ENCODE measurements around the gene C16orf82. TPM values are rescaled to one million over a fixed set of nuclear protein-coding genes. Genes with fewer than 3 reads are reported as not detected.

Gene C16orf82
- polyA plus RNA-seq, 2 donors: not detected

- WGBS, 2 donors: 83 to 84% methylated on average over 6 of the region's 6 CpGs
- Histone ChIP-seq H3K27me3 (ENCODE audit: control insufficient read depth in 1 of 2, insufficient read depth in 2 of 2, low read length in 2 of 2) (no peaks in the 10 kb centered on the region), H3K9me3 (ENCODE audit: control insufficient read depth in 2 of 2, insufficient read depth in 1 of 2, low read depth in 1 of 2, low read length in 1 of 2) (no peaks in the 10 kb centered on the region), H3K36me3 (ENCODE audit: control insufficient read depth in 2 of 2, insufficient read depth in 2 of 2, low read length in 1 of 2) (no peaks in the 10 kb centered on the region), H3K27ac (ENCODE audit: low read depth in 2 of 2, low read length in 1 of 2) (no peak overlapping the region), H3K4me3 (ENCODE audit: low read depth in 1 of 2, low read length in 2 of 2) (no peak overlapping the region), H3K4me1 (ENCODE audit: control insufficient read depth in 2 of 2, insufficient read depth in 2 of 2, low read length in 1 of 2) (no peaks in the 10 kb centered on the region)
These were observed 39.6 kb downstream of the C16orf82 start for GRCh38 chr16:27106305-27106704.

- no peaks in the 10 kb centered on the region for H3K36me3 ChIP-seq (ENCODE audit: control insufficient read depth in 2 of 2, insufficient read depth in 2 of 2, low read length in 1 of 2)
- H3K9me3 ChIP-seq (ENCODE audit: control insufficient read depth in 2 of 2, insufficient read depth in 1 of 2, low read depth in 1 of 2, low read length in 1 of 2): no peaks in the 10 kb centered on the region
- H3K27ac ChIP-seq (ENCODE audit: low read depth in 2 of 2, low read length in 1 of 2): no peak overlapping the region
- no peak overlapping the region for H3K4me3 ChIP-seq (ENCODE audit: low read depth in 1 of 2, low read length in 2 of 2)
- H3K4me1 ChIP-seq (ENCODE audit: control insufficient read depth in 2 of 2, insufficient read depth in 2 of 2, low read length in 1 of 2): no peaks in the 10 kb centered on the region
- H3K27me3 ChIP-seq (ENCODE audit: control insufficient read depth in 1 of 2, insufficient read depth in 2 of 2, low read length in 2 of 2): no peaks in the 10 kb centered on the region
- WGBS, 2 donors: 49 to 54% methylated on average over 7 of the region's 7 CpGs
These were observed 40.5 kb downstream of the C16orf82 start for GRCh38 chr16:27107185-27107592.

- no peak overlapping the region for H3K27ac ChIP-seq (ENCODE audit: low read depth in 2 of 2, low read length in 1 of 2)
- WGBS, 2 donors: 87 to 88% methylated on average over 13 of the region's 13 CpGs
- H3K9me3 ChIP-seq (ENCODE audit: control insufficient read depth in 2 of 2, insufficient read depth in 1 of 2, low read depth in 1 of 2, low read length in 1 of 2): no peaks in the 10 kb centered on the region
- H3K36me3 ChIP-seq (ENCODE audit: control insufficient read depth in 2 of 2, insufficient read depth in 2 of 2, low read length in 1 of 2): no peaks in the 10 kb centered on the region
- H3K4me1 ChIP-seq (ENCODE audit: control insufficient read depth in 2 of 2, insufficient read depth in 2 of 2, low read length in 1 of 2): no peaks in the 10 kb centered on the region
- H3K4me3 ChIP-seq (ENCODE audit: low read depth in 1 of 2, low read length in 2 of 2): no peak overlapping the region
- H3K27me3 ChIP-seq (ENCODE audit: control insufficient read depth in 1 of 2, insufficient read depth in 2 of 2, low read length in 2 of 2): no peaks in the 10 kb centered on the region
These were observed 41.5 kb downstream of the C16orf82 start for GRCh38 chr16:27108051-27108770.

GRCh38 chr16:27108826-27109665 is 42.3 kb downstream of the C16orf82 start:
- Histone ChIP-seq H3K9me3 (ENCODE audit: control insufficient read depth in 2 of 2, insufficient read depth in 1 of 2, low read depth in 1 of 2, low read length in 1 of 2) (no peaks in the 10 kb centered on the region), H3K36me3 (ENCODE audit: control insufficient read depth in 2 of 2, insufficient read depth in 2 of 2, low read length in 1 of 2) (no peaks in the 10 kb centered on the region), H3K4me1 (ENCODE audit: control insufficient read depth in 2 of 2, insufficient read depth in 2 of 2, low read length in 1 of 2) (no peaks in the 10 kb centered on the region), H3K27me3 (ENCODE audit: control insufficient read depth in 1 of 2, insufficient read depth in 2 of 2, low read length in 2 of 2) (no peaks in the 10 kb centered on the region), H3K27ac (ENCODE audit: low read depth in 2 of 2, low read length in 1 of 2) (no peak overlapping the region), H3K4me3 (ENCODE audit: low read depth in 1 of 2, low read length in 2 of 2) (peak overlapping the region in 1 of 2 donors; percentile 37)
- WGBS, 2 donors: 65 to 71% methylated on average over 17 of the region's 17 CpGs

- H3K27me3 ChIP-seq (ENCODE audit: control insufficient read depth in 1 of 2, insufficient read depth in 2 of 2, low read length in 2 of 2): no peaks in the 10 kb centered on the region
- H3K27ac ChIP-seq (ENCODE audit: low read depth in 2 of 2, low read length in 1 of 2): no peak overlapping the region
- WGBS, 2 donors: 4% methylated on average over 47 to 61 of the region's 61 CpGs
- H3K9me3 ChIP-seq (ENCODE audit: control insufficient read depth in 2 of 2, insufficient read depth in 1 of 2, low read depth in 1 of 2, low read length in 1 of 2): no peaks in the 10 kb centered on the region
- no peaks in the 10 kb centered on the region for H3K4me1 ChIP-seq (ENCODE audit: control insufficient read depth in 2 of 2, insufficient read depth in 2 of 2, low read length in 1 of 2)
- H3K4me3 ChIP-seq (ENCODE audit: low read depth in 1 of 2, low read length in 2 of 2): peak overlapping the region in 1 of 2 donors; percentile 37
- no peaks in the 10 kb centered on the region for H3K36me3 ChIP-seq (ENCODE audit: control insufficient read depth in 2 of 2, insufficient read depth in 2 of 2, low read length in 1 of 2)
These were observed 43.2 kb downstream of the C16orf82 start for GRCh38 chr16:27109666-27110523.

- 39 to 42% methylated on average over 7 of the region's 7 CpGs for WGBS, 2 donors
- H3K9me3 ChIP-seq (ENCODE audit: control insufficient read depth in 2 of 2, insufficient read depth in 1 of 2, low read depth in 1 of 2, low read length in 1 of 2): no peaks in the 10 kb centered on the region
- H3K27me3 ChIP-seq (ENCODE audit: control insufficient read depth in 1 of 2, insufficient read depth in 2 of 2, low read length in 2 of 2): no peaks in the 10 kb centered on the region
- H3K4me3 ChIP-seq (ENCODE audit: low read depth in 1 of 2, low read length in 2 of 2): no peak overlapping the region
- no peaks in the 10 kb centered on the region for H3K36me3 ChIP-seq (ENCODE audit: control insufficient read depth in 2 of 2, insufficient read depth in 2 of 2, low read length in 1 of 2)
- no peaks in the 10 kb centered on the region for H3K4me1 ChIP-seq (ENCODE audit: control insufficient read depth in 2 of 2, insufficient read depth in 2 of 2, low read length in 1 of 2)
- no peak overlapping the region for H3K27ac ChIP-seq (ENCODE audit: low read depth in 2 of 2, low read length in 1 of 2)
These were observed 43.8 kb downstream of the C16orf82 start for GRCh38 chr16:27110524-27110896.

- no peaks in the 10 kb centered on the region for H3K9me3 ChIP-seq (ENCODE audit: control insufficient read depth in 2 of 2, insufficient read depth in 1 of 2, low read depth in 1 of 2, low read length in 1 of 2)
- H3K27me3 ChIP-seq (ENCODE audit: control insufficient read depth in 1 of 2, insufficient read depth in 2 of 2, low read length in 2 of 2): no peaks in the 10 kb centered on the region
- no peak overlapping the region for H3K27ac ChIP-seq (ENCODE audit: low read depth in 2 of 2, low read length in 1 of 2)
- H3K4me1 ChIP-seq (ENCODE audit: control insufficient read depth in 2 of 2, insufficient read depth in 2 of 2, low read length in 1 of 2): no peaks in the 10 kb centered on the region
- 75 to 76% methylated on average over 7 of the region's 7 CpGs for WGBS, 2 donors
- no peak overlapping the region for H3K4me3 ChIP-seq (ENCODE audit: low read depth in 1 of 2, low read length in 2 of 2)
- H3K36me3 ChIP-seq (ENCODE audit: control insufficient read depth in 2 of 2, insufficient read depth in 2 of 2, low read length in 1 of 2): no peaks in the 10 kb centered on the region
These were observed 44.8 kb downstream of the C16orf82 start for GRCh38 chr16:27111486-27111885.

- Histone ChIP-seq H3K4me1 (ENCODE audit: control insufficient read depth in 2 of 2, insufficient read depth in 2 of 2, low read length in 1 of 2) (no peaks in the 10 kb centered on the region), H3K4me3 (ENCODE audit: low read depth in 1 of 2, low read length in 2 of 2) (no peak overlapping the region), H3K9me3 (ENCODE audit: control insufficient read depth in 2 of 2, insufficient read depth in 1 of 2, low read depth in 1 of 2, low read length in 1 of 2) (no peaks in the 10 kb centered on the region), H3K27ac (ENCODE audit: low read depth in 2 of 2, low read length in 1 of 2) (no peak overlapping the region), H3K36me3 (ENCODE audit: control insufficient read depth in 2 of 2, insufficient read depth in 2 of 2, low read length in 1 of 2) (no peaks in the 10 kb centered on the region), H3K27me3 (ENCODE audit: control insufficient read depth in 1 of 2, insufficient read depth in 2 of 2, low read length in 2 of 2) (no peaks in the 10 kb centered on the region)
- 71 to 72% methylated on average over 4 of the region's 4 CpGs for WGBS, 2 donors
These were observed 45.5 kb downstream of the C16orf82 start for GRCh38 chr16:27112093-27112811.

- no peak overlapping the region for H3K4me3 ChIP-seq (ENCODE audit: low read depth in 1 of 2, low read length in 2 of 2)
- H3K27me3 ChIP-seq (ENCODE audit: control insufficient read depth in 1 of 2, insufficient read depth in 2 of 2, low read length in 2 of 2): no peaks in the 10 kb centered on the region
- no peak overlapping the region for H3K27ac ChIP-seq (ENCODE audit: low read depth in 2 of 2, low read length in 1 of 2)
- H3K36me3 ChIP-seq (ENCODE audit: control insufficient read depth in 2 of 2, insufficient read depth in 2 of 2, low read length in 1 of 2): no peaks in the 10 kb centered on the region
- no peaks in the 10 kb centered on the region for H3K9me3 ChIP-seq (ENCODE audit: control insufficient read depth in 2 of 2, insufficient read depth in 1 of 2, low read depth in 1 of 2, low read length in 1 of 2)
- H3K4me1 ChIP-seq (ENCODE audit: control insufficient read depth in 2 of 2, insufficient read depth in 2 of 2, low read length in 1 of 2): no peaks in the 10 kb centered on the region
- WGBS, 2 donors: 50 to 52% methylated on average over 8 of the region's 8 CpGs
These were observed 46.7 kb downstream of the C16orf82 start for GRCh38 chr16:27113341-27113841.

Data from esophagus (tissue), 2 donors.